Measurements from ENCODE around the gene TENM3. TPM values are rescaled to one million over a fixed set of nuclear protein-coding genes. Genes with fewer than 3 reads are reported as not detected.
A peak's percentile ranks its signal among the peaks of the same experiment; 100 is the strongest.

Gene TENM3
- total and polyA plus RNA-seq, 2 donors (not counting 3 experiments of a cell fraction or from before 2014, with no cell fraction given), result 3.2 to 6.2 TPM

GRCh38 chr4:182684796-182685195, 441.6 kb downstream of the TENM3 start:
- DNase-seq (ENCODE audit: low read depth, low spot score) (peak; percentile 33), FAIRE-seq (no peak)
- dilution Hi-C loops (cut with MboI; ENCODE audit: extremely low pct_ligation_motif_present, low sequenced_read_pairs) (no loop called here), intact Hi-C loops (cut with micrococcal nuclease) (no loop called here)
- no peak overlapping the region for H3K27ac ChIP-seq (ENCODE audit: insufficient read depth, low read depth, low read length)
- peaks cover 2% of the 10 kb centered on the region for H3K4me1 ChIP-seq (ENCODE audit: control insufficient read depth, extremely low read depth, insufficient read depth, low read length)
- no peaks in the 10 kb centered on the region for H4K20me1 ChIP-seq (replicated peaks; ENCODE audit: control insufficient read depth, extremely low read depth, insufficient read depth, low read length)
- ChIA-PET POLR2A (no interaction called here), CTCF (interaction anchor here (1.3 to 1.6 kb wide), 4 partner anchors 15 to 93 kb away, joined by 3 to 4 read pairs (median 4); no protein-coding TSS in a partner anchor)
- H3K79me2 ChIP-seq (ENCODE audit: control insufficient read depth, insufficient read depth, low read length), result no peaks in the 10 kb centered on the region
- no peak overlapping the region for H2AFZ ChIP-seq (ENCODE audit: low read depth, low read length)
- H3K36me3 ChIP-seq (ENCODE audit: control insufficient read depth in 2 of 2, extremely low read depth in 1 of 2, insufficient read depth in 2 of 2, low read length in 2 of 2), result no peaks in the 10 kb centered on the region
- H3K9me3 ChIP-seq (replicated peaks; ENCODE audit: control insufficient read depth, insufficient read depth, low read length), result no peaks in the 10 kb centered on the region
- no TSS peak for BruUV-seq (replicated peaks)
- H3K9me1 ChIP-seq (replicated peaks; ENCODE audit: control insufficient read depth, extremely low read depth, insufficient read depth, low read length), result no peaks in the 10 kb centered on the region
- H3K4me2 ChIP-seq (ENCODE audit: insufficient read depth, low read length), result peak overlapping the region; percentile 25
- H3K4me3 ChIP-seq (replicated peaks in 1 of 3; ENCODE audit: insufficient read depth in 1 of 3, low read depth in 1 of 3, low read length in 3 of 3), result no peak overlapping the region
- no peak overlapping the region for H3K9ac ChIP-seq (replicated peaks; ENCODE audit: extremely low read depth, insufficient read depth, low read length)
- H3K27me3 ChIP-seq (ENCODE audit: control insufficient read depth in 2 of 2, insufficient read depth in 2 of 2, low read length in 2 of 2), result no peaks in the 10 kb centered on the region
- TF ChIP-seq POLR2AphosphoS5 (IDR thresholded peaks at IDR 0.05; ENCODE audit: insufficient read depth, low read depth, low read length) (no peak), EZH2 (IDR thresholded peaks at IDR 0.05; ENCODE audit: borderline replicate concordance, low read depth, low read length, severe bottlenecking) (no peak), JUN (IDR thresholded peaks at IDR 0.05; ENCODE audit: borderline replicate concordance, insufficient read depth, insufficient read length, low read depth) (no peak), MAX (IDR thresholded peaks at IDR 0.05; ENCODE audit: insufficient read depth, insufficient read length) (no peak), CTCF (IDR thresholded peaks at IDR 0.05; ENCODE audit: extremely low read depth in 1 of 2, insufficient read depth in 1 of 2, low read depth in 1 of 2, low read length in 2 of 2) (no peak), GATA2 (IDR thresholded peaks at IDR 0.05; ENCODE audit: insufficient read depth, insufficient read length, low read depth, low read length) (no peak), MYC (IDR thresholded peaks at IDR 0.05; ENCODE audit: low read depth, low read length) (no peak), FOS (IDR thresholded peaks at IDR 0.05; ENCODE audit: borderline replicate concordance, insufficient read depth, low read length) (no peak), POLR2A (IDR thresholded peaks at IDR 0.05; ENCODE audit: low read depth, low read length) (no peak)
